Measurements from ENCODE around the gene PLXNB3.
A peak's percentile ranks its signal among the peaks of the same experiment; 100 is the strongest.

The PLXNB3 gene

GRCh38 chrX:153763989-153764755, at the start of gene PLXNB3:
Gene PLXNB3 (plus strand): TSS chrX:153764249. CDS start chrX:153765536, 1,287 bp downstream.
- Mint-ChIP-seq H3K4me1 (peaks cover 10% of the 10 kb centered on the region), H3K27me3 (no peaks in the 10 kb centered on the region), H3K36me3 (no peaks in the 10 kb centered on the region), H3K9me3 (no peaks in the 10 kb centered on the region), H3K27ac (no peak within 1 kb of the TSS), H3K4me3 (no peak within 1 kb of the TSS)
- DNase-seq (ENCODE audit: low spot score in 2 of 2) (peak; percentile 62 to 77), ATAC-seq (ENCODE audit: low read depth) (peak; percentile 90)

- Mint-ChIP-seq H3K9me3 (no peaks in the 10 kb centered on the region), H3K4me3 (no peak overlapping the region), H3K27me3 (no peaks in the 10 kb centered on the region), H3K4me1 (peaks cover 3% of the 10 kb centered on the region), H3K27ac (no peak overlapping the region), H3K36me3 (peaks cover 17% of the 10 kb centered on the region)
- DNase-seq (ENCODE audit: low spot score in 2 of 2): no peak
- ATAC-seq (ENCODE audit: low read depth): no peak
Measured at GRCh38 chrX:153714256-153714655, 49.8 kb upstream of the PLXNB3 start.

- peaks cover 5% of the 10 kb centered on the region for H3K4me1 Mint-ChIP-seq
- no peak for DNase-seq (ENCODE audit: low spot score in 2 of 2)
- H3K36me3 Mint-ChIP-seq: peaks cover 8% of the 10 kb centered on the region
- no peak overlapping the region for H3K27ac Mint-ChIP-seq
- no peaks in the 10 kb centered on the region for H3K9me3 Mint-ChIP-seq
- no peak overlapping the region for H3K4me3 Mint-ChIP-seq
- H3K27me3 Mint-ChIP-seq: no peaks in the 10 kb centered on the region
- no peak for ATAC-seq (ENCODE audit: low read depth)
Measured at GRCh38 chrX:153717445-153717844, 46.6 kb upstream of the PLXNB3 start.

GRCh38 chrX:153719238-153719637, 44.8 kb upstream of the PLXNB3 start:
- H3K36me3 Mint-ChIP-seq: peaks cover 4% of the 10 kb centered on the region
- H3K27ac Mint-ChIP-seq: no peak overlapping the region
- DNase-seq (ENCODE audit: low spot score in 2 of 2) (no peak), ATAC-seq (ENCODE audit: low read depth) (no peak)
- no peak overlapping the region for H3K4me3 Mint-ChIP-seq
- H3K4me1 Mint-ChIP-seq: peaks cover 5% of the 10 kb centered on the region
- H3K27me3 Mint-ChIP-seq: no peaks in the 10 kb centered on the region
- H3K9me3 Mint-ChIP-seq: no peaks in the 10 kb centered on the region

- DNase-seq (ENCODE audit: low spot score in 2 of 2) (no peak), ATAC-seq (ENCODE audit: low read depth) (no peak)
- no peak overlapping the region for H3K4me3 Mint-ChIP-seq
- peaks cover 4% of the 10 kb centered on the region for H3K36me3 Mint-ChIP-seq
- peaks cover 5% of the 10 kb centered on the region for H3K4me1 Mint-ChIP-seq
- no peaks in the 10 kb centered on the region for H3K27me3 Mint-ChIP-seq
- no peak overlapping the region for H3K27ac Mint-ChIP-seq
- no peaks in the 10 kb centered on the region for H3K9me3 Mint-ChIP-seq
Measured at GRCh38 chrX:153719701-153720100, 44.3 kb upstream of the PLXNB3 start.

GRCh38 chrX:153722704-153723350, 41.2 kb upstream of the PLXNB3 start:
- DNase-seq (ENCODE audit: low spot score in 2 of 2) (no peak), ATAC-seq (ENCODE audit: low read depth) (no peak)
- Mint-ChIP-seq H3K9me3 (no peaks in the 10 kb centered on the region), H3K36me3 (peaks cover 3% of the 10 kb centered on the region), H3K27me3 (no peaks in the 10 kb centered on the region), H3K27ac (no peak overlapping the region), H3K4me1 (peaks cover 8% of the 10 kb centered on the region), H3K4me3 (peak overlapping the region; percentile 91)

GRCh38 chrX:153723351-153724251, 40.4 kb upstream of the PLXNB3 start:
- peaks cover 8% of the 10 kb centered on the region for H3K4me1 Mint-ChIP-seq
- ATAC-seq (ENCODE audit: low read depth): peak; percentile 22
- H3K27ac Mint-ChIP-seq: peak overlapping the region; percentile 78
- peaks cover 3% of the 10 kb centered on the region for H3K36me3 Mint-ChIP-seq
- peak overlapping the region; percentile 91 for H3K4me3 Mint-ChIP-seq
- DNase-seq (ENCODE audit: low spot score in 2 of 2): peak; percentile 20 to 48
- no peaks in the 10 kb centered on the region for H3K9me3 Mint-ChIP-seq
- H3K27me3 Mint-ChIP-seq: no peaks in the 10 kb centered on the region

GRCh38 chrX:153724252-153725038, 39.6 kb upstream of the PLXNB3 start, which contains the start of the genes ABCD1 and BCAP31:
Gene ABCD1 (plus strand): TSS chrX:153724856. CDS start chrX:153725267, 411 bp downstream.
Gene BCAP31 (minus strand): TSS chrX:153724387. CDS start chrX:153723244, 1,143 bp downstream.
- Mint-ChIP-seq H3K27ac (peak within 1 kb of the TSS; percentile 89), H3K9me3 (no peaks in the 10 kb centered on the region), H3K36me3 (no peaks in the 10 kb centered on the region), H3K4me3 (peak within 1 kb of the TSS; percentile 91), H3K27me3 (no peaks in the 10 kb centered on the region), H3K4me1 (peaks cover 5% of the 10 kb centered on the region)
- DNase-seq (ENCODE audit: low spot score in 2 of 2) (peak; percentile 82 to 85), ATAC-seq (ENCODE audit: low read depth) (peak; percentile 65)

GRCh38 chrX:153725039-153725831, 38.8 kb upstream of the PLXNB3 start:
- Mint-ChIP-seq H3K27me3 (no peaks in the 10 kb centered on the region), H3K36me3 (no peaks in the 10 kb centered on the region), H3K9me3 (no peaks in the 10 kb centered on the region), H3K27ac (peak overlapping the region; percentile 89), H3K4me1 (peaks cover 5% of the 10 kb centered on the region), H3K4me3 (peak overlapping the region; percentile 81)
- DNase-seq (ENCODE audit: low spot score in 2 of 2) (no peak), ATAC-seq (ENCODE audit: low read depth) (no peak)

- H3K4me1 Mint-ChIP-seq: peaks cover 7% of the 10 kb centered on the region
- H3K4me3 Mint-ChIP-seq: peak overlapping the region; percentile 79
- no peak for DNase-seq (ENCODE audit: low spot score in 2 of 2)
- H3K9me3 Mint-ChIP-seq: no peaks in the 10 kb centered on the region
- no peak for ATAC-seq (ENCODE audit: low read depth)
- peaks cover 3% of the 10 kb centered on the region for H3K36me3 Mint-ChIP-seq
- H3K27me3 Mint-ChIP-seq: no peaks in the 10 kb centered on the region
- peak overlapping the region; percentile 89 for H3K27ac Mint-ChIP-seq
Measured at GRCh38 chrX:153725832-153726285, 38.2 kb upstream of the PLXNB3 start.

- H3K27me3 Mint-ChIP-seq: no peaks in the 10 kb centered on the region
- peak; percentile 68 to 71 for DNase-seq (ENCODE audit: low spot score in 2 of 2)
Measured at GRCh38 chrX:153726286-153727122, 37.5 kb upstream of the PLXNB3 start.

More at GRCh38 chrX:153726286-153727122, 37.5 kb upstream of the PLXNB3 start:
- Mint-ChIP-seq H3K27ac (peak overlapping the region; percentile 89), H3K4me3 (peak overlapping the region; percentile 79), H3K36me3 (peaks cover 7% of the 10 kb centered on the region), H3K9me3 (no peaks in the 10 kb centered on the region), H3K4me1 (peaks cover 7% of the 10 kb centered on the region)
- ATAC-seq (ENCODE audit: low read depth): peak; percentile 58

Data from memory B cell (primary cell).